Astrocyte of the spinal cord (primary cell): ENCODE data around the gene EDARADD.

ENCODE experiments used
- DNase-seq: peaks from one replicate; pipeline ENCODE4 v3.0.0; 2011; ENCODE audit warnings: low read depth, low spot score
- H3K4me3 ChIP-seq: 2 replicates; pipeline ENCODE4 v1.5.1; 2011; ENCODE audit warnings: low read depth, mild to moderate bottlenecking, low read length, moderate library complexity
- CTCF ChIP-seq: IDR thresholded peaks from 2 replicates; pipeline ENCODE4 v1.5.1; 2012; ENCODE audit warnings: low read depth, mild to moderate bottlenecking, low read length, inconsistent platforms
- in situ Hi-C: cut with HindIII; loops from 2 replicates; pipeline ENCODE4 v1.10.0; 2017; ENCODE audit warnings: low sequenced_read_pairs

The EDARADD gene

DNA sequence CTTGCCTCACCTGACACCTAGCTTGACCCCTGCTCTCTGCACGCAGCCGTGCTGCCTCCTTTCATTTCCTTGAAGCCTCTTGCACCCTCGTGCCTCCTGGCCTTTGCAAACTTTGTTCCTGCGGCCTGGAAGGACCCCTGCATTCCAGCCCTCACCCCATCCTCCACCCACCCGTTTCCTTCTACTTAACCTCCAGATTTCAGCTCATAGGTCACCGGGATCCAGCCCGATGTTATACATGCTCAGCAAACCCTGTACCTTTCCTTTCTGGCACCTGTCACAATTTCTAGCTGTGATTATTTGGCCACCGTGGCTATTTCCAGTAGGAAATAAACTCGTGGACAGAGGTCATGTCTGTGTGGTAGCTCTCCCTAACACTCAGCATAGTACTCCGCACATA is 4.5 kb downstream of the EDARADD start:
- H3K4me3 ChIP-seq: no peak overlapping the region
- no peak for DNase-seq
- TF ChIP-seq CTCF: no peak
- in situ Hi-C loops: no loop called here

DNA sequence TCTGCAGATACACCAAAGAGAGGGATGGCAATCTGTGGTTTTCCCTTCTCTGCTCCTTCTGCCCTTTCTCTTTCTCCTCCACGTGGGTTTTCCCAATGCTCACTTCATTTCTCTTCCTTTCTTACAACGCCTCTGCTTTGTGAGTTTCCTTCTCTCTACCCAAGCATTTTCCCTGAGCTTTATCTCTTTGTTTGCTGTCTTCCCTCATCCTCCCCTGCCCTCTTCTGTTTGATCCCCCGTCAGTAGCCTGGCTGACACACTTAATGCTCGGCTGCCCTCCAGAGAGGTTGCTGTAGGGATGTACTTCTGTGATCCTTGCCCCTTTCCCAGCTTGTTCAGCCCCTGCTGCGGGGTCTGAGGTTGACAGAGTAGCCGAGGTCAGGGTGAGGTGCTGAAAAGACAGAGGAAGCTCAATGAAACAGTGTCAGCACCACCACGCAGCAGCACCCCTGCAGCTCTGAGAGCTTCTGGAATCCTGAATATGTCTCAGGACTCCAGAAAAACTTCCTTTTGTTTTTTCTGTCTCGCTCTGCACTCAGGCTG is 6.0 kb downstream of the EDARADD start:
- TF ChIP-seq CTCF: no peak
- in situ Hi-C loops: no loop called here
- H3K4me3 ChIP-seq: no peak overlapping the region
- no peak for DNase-seq

- no peak overlapping the region for H3K4me3 ChIP-seq
- no peak for TF ChIP-seq CTCF
- DNase-seq: no peak
- in situ Hi-C loops: no loop called here
Observed at GRCh38 chr1:236401698-236402097, 7.6 kb downstream of the EDARADD start.

GRCh38 chr1:236403905-236404696 is 10.0 kb downstream of the EDARADD start:
- H3K4me3 ChIP-seq: no peak overlapping the region
- no peak for TF ChIP-seq CTCF
- in situ Hi-C loops: no loop called here
- no peak for DNase-seq

DNA sequence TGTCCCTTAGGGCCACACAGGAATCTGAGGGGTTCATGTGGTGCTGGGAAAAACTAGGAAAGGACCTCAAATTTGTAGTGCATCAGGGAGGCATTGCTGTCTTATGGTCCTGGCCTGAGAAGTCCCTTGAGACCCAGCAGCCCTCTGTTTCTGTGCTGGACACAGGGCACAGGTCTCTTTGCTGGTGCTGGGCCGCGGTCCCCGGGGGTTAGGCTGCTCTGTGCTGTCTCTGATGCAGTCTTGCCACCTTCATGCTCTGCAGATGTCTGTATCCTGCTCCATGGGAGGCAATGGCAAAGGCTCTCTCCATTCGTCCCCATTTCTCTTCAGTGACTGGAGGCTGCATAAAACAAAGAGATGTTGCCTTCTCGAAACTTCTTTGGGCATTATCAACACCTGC is 13.0 kb downstream of the EDARADD start:
- no peak for TF ChIP-seq CTCF
- no peak overlapping the region for H3K4me3 ChIP-seq
- in situ Hi-C loops: no loop called here
- DNase-seq: no peak

GRCh38 chr1:236413688-236414087 is 19.6 kb downstream of the EDARADD start:
- no peak for TF ChIP-seq CTCF
- no peak overlapping the region for H3K4me3 ChIP-seq
- DNase-seq: no peak
- in situ Hi-C loops: no loop called here
